Measurements from ENCODE around the gene DLK1. TPM values are rescaled to one million over a fixed set of nuclear protein-coding genes. Genes with fewer than 3 reads are reported as not detected.

Gene DLK1
- total and polyA plus RNA-seq, 8 donors = 7.7 to 65.5 (median 15.2) TPM

GRCh38 chr14:100679153-100679552, 47.5 kb upstream of the DLK1 start:
- no peak for DNase-seq
- FAIRE-seq = no peak

GRCh38 chr14:100679707-100680438, 46.8 kb upstream of the DLK1 start:
- H3K9me3 ChIP-seq = no peaks in the 10 kb centered on the region
- peak in 3 of 4 donors; percentile 42 to 63 (median 50) for ATAC-seq
- H3K4me3 ChIP-seq = no peak overlapping the region
- no peak for DNase-seq
- WGBS, 2 donors = 77 to 83% methylated on average over 16 of the region's 16 CpGs
- TF ChIP-seq CTCF (IDR thresholded peaks at IDR 0.05) = no peak
- intact Hi-C loops (cut with DNase I) = no loop called here
- H3K27ac ChIP-seq = no peak overlapping the region
- no peak for FAIRE-seq
- H3K4me1 ChIP-seq = no peaks in the 10 kb centered on the region
- no peaks in the 10 kb centered on the region for H3K27me3 ChIP-seq
- H3K36me3 ChIP-seq = no peaks in the 10 kb centered on the region

More at GRCh38 chr14:100679153-100679552, 47.5 kb upstream of the DLK1 start:
- Histone ChIP-seq H3K36me3 (no peaks in the 10 kb centered on the region), H3K4me1 (no peaks in the 10 kb centered on the region), H3K27ac (no peak overlapping the region), H3K27me3 (no peaks in the 10 kb centered on the region), H3K4me3 (no peak overlapping the region), H3K9me3 (no peaks in the 10 kb centered on the region)
- intact Hi-C loops (cut with DNase I) = no loop called here
- WGBS, 2 donors = 91 to 93% methylated on average over 6 of the region's 6 CpGs
- no peak for TF ChIP-seq CTCF (IDR thresholded peaks at IDR 0.05)
- ATAC-seq = no peak

GRCh38 chr14:100680439-100681051, 46.1 kb upstream of the DLK1 start:
- H3K36me3 ChIP-seq = no peaks in the 10 kb centered on the region
- no peak overlapping the region for H3K27ac ChIP-seq
- 69 to 74% methylated on average over 23 of the region's 23 CpGs for WGBS, 2 donors
- intact Hi-C loops (cut with DNase I) = no loop called here
- ATAC-seq (peak in 1 of 4 donors; percentile 38), FAIRE-seq (no peak), DNase-seq (no peak)
- no peaks in the 10 kb centered on the region for H3K9me3 ChIP-seq
- H3K27me3 ChIP-seq = no peaks in the 10 kb centered on the region
- no peak for TF ChIP-seq CTCF (IDR thresholded peaks at IDR 0.05)
- H3K4me1 ChIP-seq = no peaks in the 10 kb centered on the region
- no peak overlapping the region for H3K4me3 ChIP-seq

GRCh38 chr14:100681111-100681510, 45.6 kb upstream of the DLK1 start:
- FAIRE-seq = no peak
- no peak for TF ChIP-seq CTCF (IDR thresholded peaks at IDR 0.05)
- 79 to 90% methylated on average over 13 of the region's 13 CpGs for WGBS, 2 donors

GRCh38 chr14:100682749-100683148, 43.9 kb upstream of the DLK1 start:
- TF ChIP-seq CTCF (IDR thresholded peaks at IDR 0.05) = no peak
- 59 to 72% methylated on average over 2 of the region's 2 CpGs for whole genome bisulfite sequencing, 2 donors
- Histone ChIP-seq H3K27ac (no peak overlapping the region), H3K4me3 (no peak overlapping the region), H3K4me1 (no peaks in the 10 kb centered on the region), H3K36me3 (no peaks in the 10 kb centered on the region), H3K9me3 (no peaks in the 10 kb centered on the region), H3K27me3 (no peaks in the 10 kb centered on the region)
- intact Hi-C loops (cut with DNase I) = no loop called here
- ATAC-seq (no peak), DNase-seq (no peak), FAIRE-seq (no peak)

More at GRCh38 chr14:100681111-100681510, 45.6 kb upstream of the DLK1 start:
- Histone ChIP-seq H3K27me3 (no peaks in the 10 kb centered on the region), H3K4me1 (no peaks in the 10 kb centered on the region), H3K4me3 (no peak overlapping the region), H3K9me3 (no peaks in the 10 kb centered on the region), H3K36me3 (no peaks in the 10 kb centered on the region), H3K27ac (no peak overlapping the region)
- ATAC-seq = no peak
- DNase-seq = no peak
- intact Hi-C loops (cut with DNase I) = no loop called here

All from pancreas (tissue), 10 donors.